ENCODE data around the gene CDCA7L.
A peak's percentile ranks its signal among the peaks of the same experiment; 100 is the strongest.

The CDCA7L gene, protein sequence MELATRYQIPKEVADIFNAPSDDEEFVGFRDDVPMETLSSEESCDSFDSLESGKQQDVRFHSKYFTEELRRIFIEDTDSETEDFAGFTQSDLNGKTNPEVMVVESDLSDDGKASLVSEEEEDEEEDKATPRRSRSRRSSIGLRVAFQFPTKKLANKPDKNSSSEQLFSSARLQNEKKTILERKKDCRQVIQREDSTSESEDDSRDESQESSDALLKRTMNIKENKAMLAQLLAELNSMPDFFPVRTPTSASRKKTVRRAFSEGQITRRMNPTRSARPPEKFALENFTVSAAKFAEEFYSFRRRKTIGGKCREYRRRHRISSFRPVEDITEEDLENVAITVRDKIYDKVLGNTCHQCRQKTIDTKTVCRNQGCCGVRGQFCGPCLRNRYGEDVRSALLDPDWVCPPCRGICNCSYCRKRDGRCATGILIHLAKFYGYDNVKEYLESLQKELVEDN

DNA sequence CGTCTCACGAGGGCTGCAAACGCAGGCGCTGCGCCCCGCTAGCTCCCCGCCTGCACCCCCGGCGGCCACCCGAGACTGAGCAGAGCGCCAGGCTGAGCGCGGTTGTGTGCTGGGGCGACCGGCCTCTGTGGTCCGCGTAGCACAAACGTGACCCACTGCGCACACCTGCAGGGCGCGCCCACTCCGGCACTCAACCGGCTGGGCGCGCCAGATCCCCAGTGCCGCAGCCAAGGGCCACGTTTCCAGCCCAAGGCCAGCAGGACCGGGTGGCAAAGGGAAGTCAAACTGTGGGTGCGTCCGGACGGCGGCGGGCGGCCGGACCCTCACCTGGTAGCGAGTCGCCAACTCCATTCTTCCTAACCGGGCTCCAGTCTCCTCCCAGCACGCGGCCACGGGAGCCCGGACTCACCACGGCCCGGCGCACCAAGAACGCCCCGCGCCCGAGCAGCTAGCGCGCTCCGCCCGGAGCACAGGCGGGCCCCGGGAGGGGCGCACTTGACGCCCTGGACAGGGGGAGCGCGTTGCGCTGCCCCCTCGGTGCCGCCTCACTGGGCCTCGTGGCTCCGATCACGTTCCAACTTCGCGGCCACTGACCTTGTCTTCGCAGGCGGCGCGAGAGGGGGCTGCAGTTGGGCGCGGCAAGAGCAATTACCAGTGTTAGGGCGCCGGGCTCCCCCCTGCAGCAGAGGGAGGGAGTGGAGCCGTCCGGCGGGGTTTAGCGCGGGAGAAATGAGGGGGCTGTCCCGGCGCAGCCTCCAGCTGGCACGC lies at the start of gene CDCA7L:
Gene CDCA7L (minus strand): TSS at position 446 of the 768 bp plus-strand sequence. CDS start 95 bp downstream, at position 351.
- DNase-seq (ENCODE audit: low spot score): peak; percentile 85

DNA sequence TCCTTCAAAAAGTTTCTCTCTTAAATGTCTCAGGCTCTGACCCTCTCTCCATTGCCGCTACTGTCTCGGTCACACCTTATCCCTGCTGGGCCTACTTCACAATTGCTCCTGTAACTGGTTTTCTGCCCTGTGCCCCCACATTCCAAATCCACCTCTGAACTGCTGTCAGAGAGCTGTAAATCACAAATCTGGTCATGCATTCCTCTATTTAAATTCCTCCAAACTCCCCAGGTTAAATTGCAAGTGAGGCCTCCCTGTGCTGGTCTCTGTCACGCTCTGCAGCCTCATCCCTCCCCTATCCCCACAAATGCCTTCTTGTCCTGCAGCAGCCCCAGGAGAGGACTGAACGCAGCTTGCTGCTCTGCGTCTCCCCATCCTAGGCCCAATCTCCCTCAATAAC lies 40.4 kb upstream of the CDCA7L start:
- no peak for DNase-seq (ENCODE audit: low spot score)

DNA sequence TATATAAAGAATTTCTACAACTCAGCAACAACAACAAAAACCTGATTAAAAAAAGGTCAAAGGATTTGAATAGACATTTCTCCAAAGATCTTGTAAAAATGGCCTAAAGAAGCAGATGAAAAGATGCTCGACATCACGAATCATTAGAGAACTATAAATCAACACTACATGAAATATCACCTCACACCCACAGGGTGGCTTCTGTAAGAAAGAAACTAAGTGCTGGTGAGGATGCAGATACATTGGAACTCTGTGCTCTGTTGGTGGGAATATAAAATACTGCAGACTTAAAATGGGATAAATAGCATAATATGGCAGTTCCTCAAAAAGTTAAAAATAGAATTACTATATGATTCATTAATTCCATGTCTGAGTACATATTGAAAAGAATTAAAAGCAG lies 38.3 kb upstream of the CDCA7L start:
- DNase-seq (ENCODE audit: low spot score): no peak

DNA sequence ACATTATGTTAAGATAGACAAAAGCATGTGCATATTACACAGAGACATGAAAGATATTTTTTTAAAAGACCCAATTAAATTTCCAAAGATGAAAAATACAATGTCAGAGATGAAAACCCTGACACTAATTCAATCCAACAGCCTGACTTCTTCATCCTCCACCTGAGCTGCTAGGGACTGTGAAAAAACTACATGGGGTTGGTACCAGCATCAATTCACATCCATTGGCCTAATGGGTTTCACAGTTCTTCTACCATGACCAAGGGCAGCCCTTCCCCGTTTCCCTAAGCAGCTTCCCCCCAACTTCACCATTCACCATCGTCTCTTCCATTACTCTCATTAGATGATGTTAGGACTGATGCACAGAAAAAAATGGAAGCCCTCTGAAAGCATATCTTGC lies 37.4 kb upstream of the CDCA7L start:
- DNase-seq (ENCODE audit: low spot score): no peak

DNA sequence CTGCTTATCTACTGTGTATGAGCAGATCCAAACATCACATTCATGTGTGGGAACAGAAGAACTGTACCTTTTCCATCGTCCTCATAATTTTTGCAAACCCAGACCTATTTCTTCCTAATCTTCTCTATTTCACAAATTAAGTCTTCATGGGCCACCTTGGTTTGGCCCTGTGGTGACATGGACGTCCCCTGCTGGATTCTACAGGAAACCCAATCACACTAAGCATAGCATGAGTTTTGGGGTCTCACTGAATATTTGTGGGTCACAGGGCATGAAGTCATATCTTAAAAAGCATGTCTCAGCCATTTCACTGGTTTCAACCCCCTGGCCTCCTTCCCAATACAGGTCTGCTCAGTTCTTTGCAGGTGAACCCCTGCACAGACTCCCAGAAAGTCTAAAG lies 35.8 kb upstream of the CDCA7L start:
- no peak for DNase-seq (ENCODE audit: low spot score)

DNA sequence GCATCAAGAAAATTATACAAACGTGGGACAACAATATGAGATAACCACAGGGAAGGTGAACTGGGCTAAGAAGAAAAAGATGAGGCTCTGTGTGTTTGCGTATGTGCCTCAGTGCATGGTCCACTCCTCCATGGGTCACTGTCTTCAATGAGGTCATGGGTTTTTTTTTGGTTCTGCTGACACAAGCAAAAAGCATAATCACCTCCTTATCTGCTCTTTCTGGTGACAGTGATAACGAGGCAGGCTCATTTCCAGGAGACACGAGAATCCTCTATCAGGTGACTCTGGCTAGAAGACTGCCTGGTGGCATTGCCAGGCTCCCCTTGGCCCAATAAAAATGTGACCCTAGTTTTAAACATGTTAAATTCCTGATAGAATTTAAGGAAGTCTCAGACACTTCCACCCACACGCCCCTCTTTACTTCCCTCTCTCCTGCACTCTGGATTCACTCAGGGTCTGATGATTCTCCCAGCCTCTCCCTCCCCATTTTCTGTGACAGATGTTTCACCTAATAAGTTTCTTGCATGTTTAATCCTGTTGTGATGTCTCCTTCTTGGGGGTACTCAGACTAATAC lies 35.3 kb upstream of the CDCA7L start:
- no peak for DNase-seq (ENCODE audit: low spot score)

DNA sequence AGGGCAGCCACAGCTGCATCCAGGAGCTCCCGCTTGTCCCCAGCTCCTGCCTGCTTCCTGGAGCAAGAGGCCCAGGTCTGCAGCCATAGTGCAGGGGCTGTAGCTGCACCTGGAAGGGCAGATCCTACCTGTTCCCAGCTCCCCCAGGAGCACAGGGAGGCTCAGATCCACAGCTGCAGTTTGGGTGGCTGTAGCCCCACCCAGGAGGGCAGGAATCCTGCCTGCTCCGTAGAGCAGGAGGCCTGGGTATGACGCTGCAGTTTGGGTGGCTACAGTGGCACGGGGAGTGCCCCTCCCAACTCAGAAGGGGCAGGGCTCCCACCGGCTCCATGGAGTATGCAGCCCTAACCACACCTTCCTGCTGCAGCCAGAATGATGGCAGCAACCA lies 26.7 kb upstream of the CDCA7L start:
- no peak for DNase-seq (ENCODE audit: low spot score)

DNA sequence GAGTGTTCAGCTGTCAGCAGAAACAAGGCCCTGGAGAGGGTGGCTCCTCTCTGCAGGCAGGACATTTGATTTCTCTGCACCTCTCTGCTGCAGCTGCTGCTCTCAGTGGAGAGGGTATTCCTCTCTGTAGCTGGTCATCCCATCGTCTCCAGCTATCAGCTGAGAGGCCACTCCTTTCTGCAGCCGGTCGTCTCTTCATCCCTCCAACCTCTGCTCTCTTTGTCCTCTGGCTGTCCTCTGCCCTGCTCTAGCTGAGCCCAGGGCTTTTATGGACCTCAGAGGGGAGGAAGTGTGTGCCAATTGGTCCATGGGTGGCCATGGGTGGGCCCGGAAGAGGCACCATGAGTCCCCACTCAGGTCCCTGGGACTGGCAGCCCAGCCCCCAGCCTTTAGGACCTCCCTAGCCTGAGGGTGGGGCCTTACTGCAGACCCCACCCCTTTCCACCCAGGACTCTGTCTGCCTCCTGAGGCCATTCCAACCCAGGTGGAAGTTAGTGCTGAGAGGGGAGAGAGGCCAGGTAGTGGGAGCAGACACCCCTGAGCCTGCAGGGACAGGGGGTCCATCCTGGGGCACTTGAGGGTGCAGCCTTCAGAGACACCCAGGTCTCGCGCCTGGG lies 26.2 kb upstream of the CDCA7L start:
- no peak for DNase-seq (ENCODE audit: low spot score)

DNA sequence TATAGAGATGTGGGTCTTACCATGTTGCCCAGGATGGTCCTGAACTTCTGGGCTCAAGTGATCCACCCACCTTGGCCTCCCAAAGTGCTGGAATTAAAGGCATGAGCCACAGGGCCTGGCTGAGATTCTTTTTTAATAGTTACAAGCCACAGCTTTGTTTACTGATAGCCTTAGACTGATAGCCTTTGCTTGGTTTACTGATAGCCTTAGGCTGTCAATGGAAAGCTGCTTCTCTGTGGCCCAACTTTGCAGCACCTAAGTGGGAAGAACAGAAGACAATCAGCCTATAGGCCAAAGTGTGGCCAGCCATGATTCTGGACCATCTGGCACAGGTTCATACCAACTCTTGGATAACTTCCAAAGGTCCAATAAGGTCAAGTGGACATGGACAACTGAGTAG lies 24.1 kb upstream of the CDCA7L start:
- DNase-seq (ENCODE audit: low spot score): no peak

DNA sequence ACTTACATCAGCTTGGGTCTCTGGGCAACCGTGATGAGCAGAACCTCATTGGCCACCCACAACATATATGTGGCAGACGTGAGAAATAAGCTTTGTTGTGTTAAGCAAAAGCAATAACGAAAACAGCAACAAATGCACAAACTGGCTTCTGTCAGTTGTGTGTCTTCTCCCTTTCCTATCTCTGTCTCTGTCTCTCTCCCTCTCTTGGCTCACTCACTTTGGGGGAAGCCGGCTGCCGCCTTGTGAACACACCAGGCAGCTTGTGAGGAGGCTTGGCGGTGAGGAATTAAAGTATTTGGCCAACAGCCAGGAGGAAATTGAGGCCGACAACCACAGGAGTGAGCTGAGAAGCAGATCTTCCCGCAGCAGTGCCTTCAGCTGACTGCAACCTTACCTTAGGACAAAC lies 21.9 kb upstream of the CDCA7L start:
- no peak for DNase-seq (ENCODE audit: low spot score)

DNA sequence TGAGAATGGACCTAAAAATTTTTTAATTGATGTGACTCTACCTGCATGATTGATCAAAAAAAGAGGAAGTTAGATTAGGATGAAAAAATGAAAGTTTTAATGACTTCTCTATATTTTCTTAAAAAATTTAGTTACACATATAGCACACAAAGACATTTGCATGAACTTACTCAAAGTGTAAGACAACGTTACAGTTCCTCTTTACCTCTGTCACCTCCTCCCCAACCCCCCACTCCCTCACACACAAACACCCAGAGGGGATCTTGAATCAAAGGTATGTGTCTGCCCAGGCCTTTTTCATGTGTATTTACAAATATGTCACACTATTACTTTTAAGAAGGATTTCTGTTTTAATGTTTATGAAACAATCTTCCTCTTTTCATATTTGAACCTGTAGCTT lies 20.6 kb upstream of the CDCA7L start:
- DNase-seq (ENCODE audit: low spot score): no peak

DNA sequence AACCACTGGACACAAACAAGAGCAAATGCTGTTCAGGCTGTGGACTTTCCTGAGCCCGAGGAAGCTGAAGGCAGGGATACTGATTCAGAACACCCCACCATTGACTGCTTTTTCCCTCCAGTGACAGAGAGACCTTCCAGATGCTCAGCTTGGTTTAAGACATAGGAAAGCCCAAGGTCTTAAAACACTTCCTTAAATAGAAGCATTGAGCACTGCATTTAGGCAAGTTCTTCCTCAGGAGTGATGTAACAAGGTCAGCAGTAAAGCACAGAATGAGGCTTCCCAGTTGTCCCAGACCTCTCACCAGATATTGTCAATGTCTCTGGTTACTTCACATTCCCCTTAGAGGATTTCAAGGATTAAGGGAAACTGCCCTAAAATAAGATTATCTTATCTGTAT lies 19.6 kb upstream of the CDCA7L start:
- no peak for DNase-seq (ENCODE audit: low spot score)

DNA sequence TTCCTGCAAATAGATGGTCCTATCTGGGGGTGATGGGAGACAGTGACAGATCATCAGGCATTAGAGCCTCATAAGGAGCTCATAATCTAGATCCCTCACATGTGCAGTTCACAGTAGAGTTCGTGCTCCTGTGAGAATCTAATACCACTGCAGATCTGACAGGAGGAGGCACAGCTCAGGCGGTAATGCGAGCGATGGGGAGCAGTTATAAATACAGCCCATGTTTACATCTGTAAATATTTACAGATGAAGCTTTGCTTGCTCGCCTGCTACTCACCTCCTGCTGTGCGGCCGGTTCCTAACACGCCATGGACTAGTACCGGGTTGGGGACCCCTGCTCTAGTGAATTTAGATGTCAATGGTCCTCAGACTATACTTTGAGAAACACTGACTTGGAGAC lies 17.0 kb upstream of the CDCA7L start:
- DNase-seq (ENCODE audit: low spot score): no peak

DNA sequence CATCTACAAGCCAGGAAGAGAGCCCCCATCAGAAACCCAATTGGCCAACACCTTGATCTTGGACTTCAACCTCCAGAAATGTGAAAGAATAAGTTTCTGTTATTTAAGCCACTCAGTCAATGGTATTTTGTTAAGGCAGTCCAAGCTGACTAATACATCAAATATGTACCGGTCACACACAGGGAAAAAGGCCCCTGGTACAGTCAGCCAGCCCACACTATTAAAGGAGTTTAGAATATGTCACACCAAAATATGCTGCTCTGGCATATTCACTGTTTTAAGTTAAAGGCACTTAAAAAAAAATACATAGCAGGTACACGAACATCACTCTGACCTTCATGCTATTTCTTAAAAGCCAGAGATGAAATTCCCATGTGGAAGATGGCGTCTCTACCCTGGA lies 15.2 kb upstream of the CDCA7L start:
- no peak for DNase-seq (ENCODE audit: low spot score)

DNA sequence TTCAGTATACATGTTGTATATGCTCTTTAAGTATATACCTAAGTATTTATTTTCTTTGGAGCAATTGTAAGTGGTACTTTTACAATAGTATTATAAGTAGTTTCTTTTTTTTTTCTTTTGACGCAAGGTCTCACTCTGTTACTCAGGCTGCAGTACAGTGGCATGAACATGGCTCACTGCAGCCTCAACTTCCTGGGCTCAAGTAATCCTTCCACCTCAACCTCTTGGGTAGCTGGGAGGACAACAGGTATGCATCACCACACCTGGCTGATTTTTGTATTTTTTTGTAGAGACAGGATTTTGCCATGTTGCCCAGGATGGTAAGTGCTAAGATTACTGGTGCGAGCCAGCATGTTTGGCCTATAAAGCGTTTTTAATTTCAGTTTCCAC lies 13.7 kb upstream of the CDCA7L start:
- DNase-seq (ENCODE audit: low spot score): no peak

DNA sequence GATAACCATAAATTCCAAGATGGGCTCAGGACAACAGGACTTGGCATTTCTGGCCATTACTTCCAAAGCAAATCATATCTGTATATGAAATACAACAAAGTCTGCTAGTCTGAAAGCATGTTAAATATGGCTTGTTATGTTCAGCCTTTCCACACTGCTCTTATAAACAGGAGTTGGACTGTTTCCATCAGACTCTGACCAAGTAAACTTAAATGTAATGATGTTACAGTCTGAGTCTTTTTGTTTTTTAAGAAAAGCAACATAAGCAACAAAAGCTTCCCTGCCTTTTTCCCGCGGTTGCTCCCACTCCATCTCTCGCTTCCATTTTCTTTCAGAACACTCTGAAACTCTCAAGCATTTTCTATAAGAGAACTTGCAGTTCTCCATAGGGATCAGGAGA lies 8.1 kb upstream of the CDCA7L start:
- DNase-seq (ENCODE audit: low spot score): no peak

DNA sequence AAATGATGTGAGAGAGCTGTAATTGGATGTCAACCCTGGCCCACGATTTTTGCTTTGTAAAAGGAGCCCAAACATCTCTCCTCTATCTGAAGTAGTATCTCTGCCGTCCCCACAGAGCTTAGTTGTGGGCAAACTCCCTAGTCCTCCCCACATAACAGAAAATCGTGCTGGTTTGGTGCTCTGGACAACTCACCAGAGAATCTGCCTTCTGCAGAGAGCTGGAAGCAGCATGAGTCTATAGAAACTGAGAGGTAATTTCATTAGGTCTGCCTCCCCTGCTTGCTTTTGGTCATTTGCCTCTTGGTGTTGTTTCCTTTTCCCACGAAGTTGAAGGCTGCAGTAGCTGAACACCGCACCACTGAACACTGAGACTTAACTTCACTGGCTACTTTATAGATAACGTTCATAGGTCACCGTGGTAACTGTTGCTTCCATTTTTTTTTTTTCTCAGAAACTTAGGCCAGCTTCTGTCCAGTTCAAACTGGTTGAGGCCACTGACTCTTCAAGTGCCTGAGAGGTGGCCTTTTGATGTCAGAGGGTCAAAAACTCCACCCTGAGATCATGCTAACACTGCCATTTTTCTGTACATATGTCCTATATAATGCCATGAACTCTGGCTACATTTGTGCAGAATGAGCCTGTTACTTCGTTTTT lies 3.3 kb upstream of the CDCA7L start:
- no peak for DNase-seq (ENCODE audit: low spot score)

DNA sequence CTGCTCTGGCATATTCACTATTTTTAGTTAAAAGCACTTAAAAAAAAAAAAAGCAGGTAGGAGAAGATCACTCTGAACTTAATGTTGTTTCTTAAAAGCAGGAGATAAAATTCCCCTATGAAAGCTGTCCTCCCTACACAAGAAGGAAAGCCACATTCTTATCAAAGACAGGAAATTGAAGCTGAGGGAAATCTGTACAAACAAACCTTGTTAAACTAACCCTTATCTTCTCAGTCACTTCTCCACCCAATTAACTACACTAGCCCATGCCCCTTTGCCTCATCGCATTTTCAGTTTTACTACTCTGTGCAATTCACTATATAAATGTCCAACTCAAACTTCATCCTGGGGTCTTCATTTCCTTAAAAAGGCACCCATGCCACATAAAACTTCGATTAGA lies 2.7 kb upstream of the CDCA7L start:
- no peak for DNase-seq (ENCODE audit: low spot score)

DNA sequence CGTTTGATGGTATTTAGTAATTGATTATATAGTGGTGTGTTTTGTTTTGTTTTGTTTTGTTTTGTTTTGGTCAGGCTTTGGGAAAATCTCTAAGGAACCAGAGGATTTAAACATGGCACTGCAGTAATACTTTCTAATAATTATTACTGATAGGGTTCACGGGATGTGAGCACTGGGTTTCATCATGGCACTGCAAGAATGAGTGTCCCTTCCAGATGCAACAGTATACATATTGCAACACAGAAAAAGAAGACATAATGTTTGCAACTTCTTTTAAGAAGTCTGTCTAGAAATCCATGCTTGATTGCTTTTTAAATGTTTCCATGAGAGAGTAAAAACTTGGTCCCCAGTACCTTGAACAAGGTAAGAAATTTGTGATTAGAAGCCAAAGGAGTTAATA lies 2.2 kb upstream of the CDCA7L start:
- DNase-seq (ENCODE audit: low spot score): no peak

DNA sequence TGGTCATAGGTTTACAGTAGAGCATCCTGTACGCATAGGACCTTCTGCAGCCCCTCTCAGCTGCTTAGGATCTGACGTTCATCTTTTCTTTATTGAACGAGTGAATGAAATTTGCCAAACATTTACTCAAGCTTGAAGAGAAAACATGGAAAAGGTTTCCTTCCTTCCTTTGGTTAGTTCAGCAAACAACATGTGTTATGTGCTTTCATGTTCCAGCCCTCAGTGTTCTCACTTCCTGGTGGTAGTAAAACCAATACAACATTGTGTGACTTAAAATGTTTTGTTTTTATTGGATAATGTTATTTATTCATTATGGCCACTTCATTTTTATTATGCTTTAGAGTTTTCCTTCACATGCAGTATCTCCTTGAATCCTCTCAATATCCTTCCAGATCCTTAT lies 1.4 kb upstream of the CDCA7L start:
- DNase-seq (ENCODE audit: low spot score): no peak

DNA sequence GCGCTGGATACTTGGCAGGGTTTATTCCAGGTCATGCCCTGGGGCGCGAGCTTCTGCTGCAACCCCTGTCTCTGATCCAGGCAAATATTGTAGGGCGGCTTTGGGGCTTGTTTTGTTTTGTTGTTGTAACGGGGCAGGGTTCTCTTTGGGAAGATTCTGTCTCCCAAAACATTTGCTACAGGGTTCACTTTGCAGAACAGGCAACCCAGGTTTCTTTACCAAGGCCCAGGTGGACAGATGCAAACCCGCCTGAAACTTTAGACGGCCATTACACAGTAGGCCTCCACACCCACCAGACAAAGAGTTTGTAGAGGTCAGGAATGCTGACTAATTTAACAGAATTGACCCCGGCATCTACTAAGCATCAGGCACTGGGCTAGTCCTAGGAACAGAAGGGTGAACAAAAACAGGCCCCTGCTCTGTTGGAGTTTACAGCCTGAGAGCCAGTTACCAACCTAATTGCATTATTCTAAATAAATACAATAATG lies 567 bp upstream of the CDCA7L start:
- no peak for DNase-seq (ENCODE audit: low spot score)

Measured in HuH-7 (cell line).